ENCODE results near the gene WLS. TPM values are rescaled to one million over a fixed set of nuclear protein-coding genes. Genes with fewer than 3 reads are reported as not detected.

WLS gene
- total RNA-seq, 1 donor from 2014 or later: 187 TPM

DNA sequence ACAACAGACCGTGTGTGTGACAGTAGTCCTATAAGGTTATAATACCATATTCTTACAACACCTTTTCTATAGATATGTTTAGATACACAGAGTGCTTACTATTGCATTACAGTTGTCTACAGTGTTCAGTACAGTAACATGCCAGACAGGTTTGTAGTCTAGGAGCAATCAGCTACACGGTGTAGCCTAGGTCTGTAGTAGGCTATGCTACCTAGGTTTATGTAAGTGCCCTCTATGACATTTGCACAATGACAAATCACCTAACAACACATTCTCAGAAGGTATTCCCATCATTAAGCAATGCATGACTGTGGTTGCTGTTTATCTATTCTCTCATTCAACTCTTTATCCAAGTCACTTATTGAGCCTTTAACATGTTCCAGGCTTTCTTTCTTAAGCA is 1.8 kb upstream of the WLS start:
- DNase-seq (ENCODE audit: low read depth) (no peak), FAIRE-seq (no peak)
- Histone ChIP-seq H3K4me3 (ENCODE audit: insufficient read depth, low read depth, low read length) (no peak overlapping the region), H3K27me3 (ENCODE audit: insufficient read depth, low read length) (no peaks in the 10 kb centered on the region), H3K4me1 (ENCODE audit: insufficient read depth, low read length) (peaks cover 10% of the 10 kb centered on the region), H4K20me1 (ENCODE audit: insufficient read depth, low read length) (peaks cover 20% of the 10 kb centered on the region), H3K79me2 (ENCODE audit: insufficient read depth, low read length) (peaks cover 31% of the 10 kb centered on the region), H3K4me2 (ENCODE audit: low read length) (no peak overlapping the region), H3K9ac (ENCODE audit: low read length) (no peak overlapping the region), H3K36me3 (ENCODE audit: insufficient read depth, low read length) (no peaks in the 10 kb centered on the region), H2AFZ (ENCODE audit: low read depth, low read length) (no peak overlapping the region), H3K27ac (ENCODE audit: low read depth, low read length) (no peak overlapping the region), H3K9me3 (ENCODE audit: insufficient read depth, low read depth, low read length) (no peaks in the 10 kb centered on the region)
- Mint-ChIP-seq H3K9me3 (ENCODE audit: unreplicated experiment) (no peaks in the 10 kb centered on the region), H3K27me3 (ENCODE audit: low read depth, unreplicated experiment) (peaks cover 29% of the 10 kb centered on the region), H3K36me3 (ENCODE audit: low read depth, unreplicated experiment) (no peaks in the 10 kb centered on the region), H3K4me3 (ENCODE audit: unreplicated experiment) (no peak overlapping the region), H3K27ac (ENCODE audit: unreplicated experiment) (no peak overlapping the region), H3K4me1 (ENCODE audit: low read depth, unreplicated experiment) (peaks cover 15% of the 10 kb centered on the region)
- TF ChIP-seq, protein P1, sequence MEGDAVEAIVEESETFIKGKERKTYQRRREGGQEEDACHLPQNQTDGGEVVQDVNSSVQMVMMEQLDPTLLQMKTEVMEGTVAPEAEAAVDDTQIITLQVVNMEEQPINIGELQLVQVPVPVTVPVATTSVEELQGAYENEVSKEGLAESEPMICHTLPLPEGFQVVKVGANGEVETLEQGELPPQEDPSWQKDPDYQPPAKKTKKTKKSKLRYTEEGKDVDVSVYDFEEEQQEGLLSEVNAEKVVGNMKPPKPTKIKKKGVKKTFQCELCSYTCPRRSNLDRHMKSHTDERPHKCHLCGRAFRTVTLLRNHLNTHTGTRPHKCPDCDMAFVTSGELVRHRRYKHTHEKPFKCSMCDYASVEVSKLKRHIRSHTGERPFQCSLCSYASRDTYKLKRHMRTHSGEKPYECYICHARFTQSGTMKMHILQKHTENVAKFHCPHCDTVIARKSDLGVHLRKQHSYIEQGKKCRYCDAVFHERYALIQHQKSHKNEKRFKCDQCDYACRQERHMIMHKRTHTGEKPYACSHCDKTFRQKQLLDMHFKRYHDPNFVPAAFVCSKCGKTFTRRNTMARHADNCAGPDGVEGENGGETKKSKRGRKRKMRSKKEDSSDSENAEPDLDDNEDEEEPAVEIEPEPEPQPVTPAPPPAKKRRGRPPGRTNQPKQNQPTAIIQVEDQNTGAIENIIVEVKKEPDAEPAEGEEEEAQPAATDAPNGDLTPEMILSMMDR (IDR thresholded peaks at IDR 0.05; ENCODE audit: insufficient read depth, low read depth, low read length): no peak
- TF ChIP-seq EZH2 (IDR thresholded peaks at IDR 0.05; ENCODE audit: insufficient read depth, low read length): no peak

DNA sequence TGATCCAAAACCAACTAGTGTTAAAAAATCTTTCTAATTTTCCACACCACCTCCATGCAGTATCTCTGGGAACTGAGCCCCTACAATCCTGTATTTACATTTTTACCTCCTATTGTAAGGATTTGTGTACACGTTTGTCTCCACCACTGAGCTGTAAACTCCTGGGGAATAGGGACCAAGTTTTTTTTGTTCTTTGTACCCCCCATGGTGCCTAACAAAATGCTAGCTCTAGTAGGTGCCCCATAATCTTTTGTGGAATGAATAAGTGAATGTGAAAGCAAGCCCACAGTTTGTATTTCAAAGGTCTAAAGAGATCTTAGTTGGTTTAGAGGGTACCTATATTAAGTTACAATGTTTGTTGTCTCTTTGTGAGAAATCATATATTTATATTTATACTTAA is 879 bp upstream of the WLS start:
- H3K9me3 Mint-ChIP-seq (ENCODE audit: unreplicated experiment): no peaks in the 10 kb centered on the region
- no peak for DNase-seq (ENCODE audit: low read depth)
- TF ChIP-seq, protein P1 (IDR thresholded peaks at IDR 0.05; ENCODE audit: insufficient read depth, low read depth, low read length): no peak
- H3K36me3 Mint-ChIP-seq (ENCODE audit: low read depth, unreplicated experiment): no peaks in the 10 kb centered on the region
- Histone ChIP-seq H3K9ac (ENCODE audit: low read length) (peak overlapping the region; percentile 95), H3K4me2 (ENCODE audit: low read length) (peak overlapping the region; percentile 87), H3K4me1 (ENCODE audit: insufficient read depth, low read length) (peaks cover 13% of the 10 kb centered on the region), H3K27ac (ENCODE audit: low read depth, low read length) (no peak overlapping the region), H2AFZ (ENCODE audit: low read depth, low read length) (peak overlapping the region; percentile 59), H3K36me3 (ENCODE audit: insufficient read depth, low read length) (no peaks in the 10 kb centered on the region), H3K27me3 (ENCODE audit: insufficient read depth, low read length) (no peaks in the 10 kb centered on the region), H3K9me3 (ENCODE audit: insufficient read depth, low read depth, low read length) (no peaks in the 10 kb centered on the region), H3K79me2 (ENCODE audit: insufficient read depth, low read length) (peaks cover 40% of the 10 kb centered on the region), H4K20me1 (ENCODE audit: insufficient read depth, low read length) (peaks cover 25% of the 10 kb centered on the region), H3K4me3 (ENCODE audit: insufficient read depth, low read depth, low read length) (peak overlapping the region; percentile 100)
- H3K4me3 Mint-ChIP-seq (ENCODE audit: unreplicated experiment): peak overlapping the region; percentile 97
- FAIRE-seq: no peak
- H3K27me3 Mint-ChIP-seq (ENCODE audit: low read depth, unreplicated experiment): peaks cover 28% of the 10 kb centered on the region
- H3K4me1 Mint-ChIP-seq (ENCODE audit: low read depth, unreplicated experiment): peaks cover 17% of the 10 kb centered on the region
- H3K27ac Mint-ChIP-seq (ENCODE audit: unreplicated experiment): no peak overlapping the region

DNA sequence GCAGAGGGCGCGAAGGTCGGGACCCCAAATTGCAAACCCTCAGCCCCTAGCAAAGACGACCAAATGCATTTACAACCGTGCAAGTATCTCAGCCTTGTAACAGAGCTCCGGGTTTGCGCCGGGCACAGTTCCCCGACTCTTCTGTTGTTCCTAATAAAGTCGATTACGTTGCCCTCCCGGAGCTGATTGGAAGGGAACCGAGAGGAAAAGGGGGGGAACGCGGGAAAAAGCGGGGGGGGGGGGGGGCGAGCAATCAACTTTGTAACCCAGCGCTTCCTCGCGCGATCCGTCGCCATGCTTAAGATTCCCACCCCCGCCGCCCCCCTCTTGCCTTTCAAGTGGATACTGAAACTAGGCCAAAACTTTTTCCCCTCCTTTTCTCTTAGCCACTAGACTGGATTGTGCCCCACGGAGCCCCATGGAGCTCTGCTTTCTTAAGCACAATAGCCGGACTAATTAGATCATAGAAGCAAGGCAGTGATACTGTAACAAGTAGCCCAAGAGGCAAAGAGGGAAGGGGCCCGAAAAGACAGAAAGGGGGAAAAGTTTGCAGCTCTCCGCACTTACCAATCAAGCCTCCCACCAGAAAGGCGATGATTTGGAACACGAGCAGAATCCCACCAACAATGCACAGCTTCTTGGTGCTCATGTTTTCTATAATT is 565 bp downstream of the WLS start:
- Histone ChIP-seq H3K36me3 (ENCODE audit: insufficient read depth, low read length) (no peaks in the 10 kb centered on the region), H3K79me2 (ENCODE audit: insufficient read depth, low read length) (peaks cover 55% of the 10 kb centered on the region), H3K27me3 (ENCODE audit: insufficient read depth, low read length) (no peaks in the 10 kb centered on the region), H4K20me1 (ENCODE audit: insufficient read depth, low read length) (peaks cover 34% of the 10 kb centered on the region), H3K27ac (ENCODE audit: low read depth, low read length) (peak overlapping the region; percentile 79), H3K4me3 (ENCODE audit: insufficient read depth, low read depth, low read length) (peak overlapping the region; percentile 100), H3K4me1 (ENCODE audit: insufficient read depth, low read length) (peaks cover 13% of the 10 kb centered on the region), H3K4me2 (ENCODE audit: low read length) (peak overlapping the region; percentile 87), H2AFZ (ENCODE audit: low read depth, low read length) (peak overlapping the region; percentile 46), H3K9ac (ENCODE audit: low read length) (peak overlapping the region; percentile 95), H3K9me3 (ENCODE audit: insufficient read depth, low read depth, low read length) (no peaks in the 10 kb centered on the region)
- Mint-ChIP-seq H3K27ac (ENCODE audit: unreplicated experiment) (peak overlapping the region; percentile 90), H3K4me3 (ENCODE audit: unreplicated experiment) (peak overlapping the region; percentile 97), H3K27me3 (ENCODE audit: low read depth, unreplicated experiment) (peaks cover 19% of the 10 kb centered on the region), H3K36me3 (ENCODE audit: low read depth, unreplicated experiment) (peaks cover 1% of the 10 kb centered on the region), H3K9me3 (ENCODE audit: unreplicated experiment) (no peaks in the 10 kb centered on the region), H3K4me1 (ENCODE audit: low read depth, unreplicated experiment) (peaks cover 24% of the 10 kb centered on the region)
- TF ChIP-seq, protein P1 (IDR thresholded peaks at IDR 0.05; ENCODE audit: insufficient read depth, low read depth, low read length): no peak
- TF ChIP-seq EZH2 (IDR thresholded peaks at IDR 0.05; ENCODE audit: insufficient read depth, low read length): no peak
- DNase-seq (ENCODE audit: low read depth) (peak; percentile 67), FAIRE-seq (no peak)
